Suprapubic skin (tissue), 4 donors: Measurements from ENCODE around the gene CCDC175. TPM values are rescaled to one million over a fixed set of nuclear protein-coding genes. Genes with fewer than 3 reads are reported as not detected.

Experiments used
- DNase-seq, 2 donors: peaks; one replicate each; pipeline ENCODE4 v3.0.0-alpha.2; 2019; ENCODE audit warnings: low spot score in 2 of 2
- H3K27ac ChIP-seq: fragments of 200-600 bp; sonication (generic); one replicate; pipeline ENCODE4 v1.5.1; 2019
- H3K27me3 ChIP-seq: fragments of 200-600 bp; sonication (generic); one replicate; pipeline ENCODE4 v1.5.1; 2019
- H3K36me3 ChIP-seq: fragments of 200-600 bp; sonication (generic); one replicate; pipeline ENCODE4 v1.5.1; 2019
- H3K4me1 ChIP-seq: fragments of 200-600 bp; sonication (generic); one replicate; pipeline ENCODE4 v1.5.1; 2019
- H3K4me3 ChIP-seq: fragments of 200-600 bp; sonication (generic); one replicate; pipeline ENCODE4 v1.5.1; 2019; ENCODE audit warnings: mild to moderate bottlenecking
- H3K9me3 ChIP-seq: fragments of 200-600 bp; sonication (generic); one replicate; pipeline ENCODE4 v1.5.1; 2019
- CTCF ChIP-seq, 2 donors: fragments of 200-600 bp in 1 of 2; fragments of 450-650 bp in 1 of 2; sonication (generic) in 1 of 2; IDR thresholded peaks; one replicate each; pipeline ENCODE4 v1.5.1; 2016 to 2019; ENCODE audit warnings: antibody characterized with exemption in 2 of 2, mild to moderate bottlenecking in 1 of 2, moderate library complexity in 1 of 2
- EP300 ChIP-seq: sonication (generic); formaldehyde crosslinking; IDR thresholded peaks from one replicate; pipeline ENCODE4 v1.6.1; 2017; ENCODE audit warnings: antibody characterized with exemption
- POLR2A ChIP-seq, 2 donors: fragments of 450-650 bp; IDR thresholded peaks; one replicate each; pipeline ENCODE4 v1.6.1; 2017; ENCODE audit warnings: antibody characterized with exemption in 2 of 2, mild to moderate bottlenecking in 2 of 2, moderate library complexity in 2 of 2
- POLR2AphosphoS5 ChIP-seq, 3 donors: sonication (generic); formaldehyde crosslinking; IDR thresholded peaks; one replicate each; pipeline ENCODE4 v1.6.1; 2017; ENCODE audit warnings: antibody characterized with exemption in 3 of 3
- WGBS: methylation state at CpG from one replicate; pipeline ENCODE4 v1.1.5; 2018; 5-methylcytosine and 5-hydroxymethylcytosine counted together
- total RNA-seq, 4 donors: library from RNA; depleted of rRNA; stranded (reverse); fragments of >200 nt; gene quantifications; one replicate each; pipeline ENCODE4 v1.1.0, GENCODE V29; 2016

Gene CCDC175
- total RNA-seq, 4 donors from 2014 or later = not detected

GRCh38 chr14:59461891-59462290 is 114.7 kb downstream of the CCDC175 start:
- Histone ChIP-seq H3K36me3 (no peaks in the 10 kb centered on the region), H3K27ac (no peak overlapping the region), H3K27me3 (no peaks in the 10 kb centered on the region), H3K4me3 (no peak overlapping the region), H3K9me3 (no peaks in the 10 kb centered on the region), H3K4me1 (peaks cover 17% of the 10 kb centered on the region)
- 89% methylated on average over 1 of the region's 1 CpG for WGBS
- TF ChIP-seq POLR2A (IDR thresholded peaks at IDR 0.05) (no peak), EP300 (no peak), CTCF (IDR thresholded peaks at IDR 0.05) (no peak)
- DNase-seq = no peak

- no peak for DNase-seq
- Histone ChIP-seq H3K9me3 (no peaks in the 10 kb centered on the region), H3K4me1 (peaks cover 16% of the 10 kb centered on the region), H3K36me3 (peaks cover 8% of the 10 kb centered on the region), H3K27me3 (no peaks in the 10 kb centered on the region), H3K4me3 (no peak overlapping the region), H3K27ac (no peak overlapping the region)
- no peak for TF ChIP-seq POLR2A (IDR thresholded peaks at IDR 0.05)
- TF ChIP-seq POLR2AphosphoS5 (IDR thresholded peaks at IDR 0.05) = no peak
- TF ChIP-seq EP300 = no peak
- no peak for TF ChIP-seq CTCF (IDR thresholded peaks at IDR 0.05)
- 91% methylated on average over 1 of the region's 1 CpG for WGBS
Observed at GRCh38 chr14:59460378-59460777, 116.2 kb downstream of the CCDC175 start.

- DNase-seq = no peak
- Histone ChIP-seq H3K27me3 (no peaks in the 10 kb centered on the region), H3K4me3 (no peak overlapping the region), H3K9me3 (no peaks in the 10 kb centered on the region), H3K4me1 (no peaks in the 10 kb centered on the region), H3K36me3 (peaks cover 8% of the 10 kb centered on the region), H3K27ac (no peak overlapping the region)
- WGBS = 94% methylated on average over 2 of the region's 2 CpGs
- TF ChIP-seq POLR2AphosphoS5 (IDR thresholded peaks at IDR 0.05) (no peak), POLR2A (IDR thresholded peaks at IDR 0.05) (no peak), EP300 (no peak), CTCF (IDR thresholded peaks at IDR 0.05) (no peak)
Observed at GRCh38 chr14:59458486-59458885, 118.1 kb downstream of the CCDC175 start.

GRCh38 chr14:59455411-59455810 is 121.2 kb downstream of the CCDC175 start:
- WGBS = 100% methylated on average over 1 of the region's 1 CpG
- no peak for DNase-seq
- TF ChIP-seq POLR2A (IDR thresholded peaks at IDR 0.05) (no peak), POLR2AphosphoS5 (IDR thresholded peaks at IDR 0.05) (no peak), EP300 (no peak), CTCF (IDR thresholded peaks at IDR 0.05) (no peak)
- no peak overlapping the region for H3K4me3 ChIP-seq
- no peak overlapping the region for H3K27ac ChIP-seq
- H3K4me1 ChIP-seq = no peaks in the 10 kb centered on the region
- H3K36me3 ChIP-seq = peaks cover 8% of the 10 kb centered on the region
- no peaks in the 10 kb centered on the region for H3K27me3 ChIP-seq
- no peaks in the 10 kb centered on the region for H3K9me3 ChIP-seq

Other genes starting within 250 kb of the CCDC175 start
- gene GPR135, start 111.4 kb downstream of the CCDC175 start, total RNA-seq = 1 to 10 TPM; 1.3 to 5.9 (median 2.4) TPM
- gene L3HYPDH, start 92.4 kb downstream of the CCDC175 start, total RNA-seq = 10 to 100 TPM; 15.3 to 59.1 (median 23.3) TPM
- gene JKAMP, start 92.3 kb downstream of the CCDC175 start, total RNA-seq = 10 to 100 TPM; 49.8 to 56.7 (median 53.5) TPM